ENCODE data around the gene RAMP3.

- TF ChIP-seq, protein P1, sequence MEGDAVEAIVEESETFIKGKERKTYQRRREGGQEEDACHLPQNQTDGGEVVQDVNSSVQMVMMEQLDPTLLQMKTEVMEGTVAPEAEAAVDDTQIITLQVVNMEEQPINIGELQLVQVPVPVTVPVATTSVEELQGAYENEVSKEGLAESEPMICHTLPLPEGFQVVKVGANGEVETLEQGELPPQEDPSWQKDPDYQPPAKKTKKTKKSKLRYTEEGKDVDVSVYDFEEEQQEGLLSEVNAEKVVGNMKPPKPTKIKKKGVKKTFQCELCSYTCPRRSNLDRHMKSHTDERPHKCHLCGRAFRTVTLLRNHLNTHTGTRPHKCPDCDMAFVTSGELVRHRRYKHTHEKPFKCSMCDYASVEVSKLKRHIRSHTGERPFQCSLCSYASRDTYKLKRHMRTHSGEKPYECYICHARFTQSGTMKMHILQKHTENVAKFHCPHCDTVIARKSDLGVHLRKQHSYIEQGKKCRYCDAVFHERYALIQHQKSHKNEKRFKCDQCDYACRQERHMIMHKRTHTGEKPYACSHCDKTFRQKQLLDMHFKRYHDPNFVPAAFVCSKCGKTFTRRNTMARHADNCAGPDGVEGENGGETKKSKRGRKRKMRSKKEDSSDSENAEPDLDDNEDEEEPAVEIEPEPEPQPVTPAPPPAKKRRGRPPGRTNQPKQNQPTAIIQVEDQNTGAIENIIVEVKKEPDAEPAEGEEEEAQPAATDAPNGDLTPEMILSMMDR (IDR thresholded peaks at IDR 0.05), result no peak
- no peak for TF ChIP-seq EP300 (IDR thresholded peaks at IDR 0.05)
Measured at GRCh38 chr7:45224832-45225231, 67.2 kb downstream of the RAMP3 start.
